ENCODE results near the gene HELZ2. TPM values are rescaled to one million over a fixed set of nuclear protein-coding genes. Genes with fewer than 3 reads are reported as not detected.

Gene HELZ2
- total and polyA plus RNA-seq, 5 donors from 2014 or later = 5.8 to 124 (median 7.2) TPM

GRCh38 chr20:63546956-63547724, 26.9 kb downstream of the HELZ2 start:
- no peak for ATAC-seq (ENCODE audit: low read depth in 2 of 2)

GRCh38 chr20:63546256-63546955, 27.6 kb downstream of the HELZ2 start:
- Mint-ChIP-seq H3K27ac (no peak overlapping the region), H3K9me3 (no peaks in the 10 kb centered on the region)

More at GRCh38 chr20:63546956-63547724, 26.9 kb downstream of the HELZ2 start:
- Mint-ChIP-seq H3K27me3 (peaks cover 16% of the 10 kb centered on the region), H3K36me3 (no peaks in the 10 kb centered on the region), H3K4me1 (peaks cover 2 to 16% (median 10%) of the 10 kb centered on the region in 4 donors), H3K9me3 (no peaks in the 10 kb centered on the region), H3K4me3 (peak overlapping the region in 1 of 4 donors; percentile 29), H3K27ac (peak overlapping the region in 1 of 3 donors; percentile 4)
- no peaks in the 10 kb centered on the region for H3K36me3 ChIP-seq (ENCODE audit: control insufficient read depth, insufficient read depth, low read length)
- no peak overlapping the region for H3K4me3 ChIP-seq (ENCODE audit: low read depth, low read length)
- H3K27me3 ChIP-seq (ENCODE audit: control insufficient read depth, insufficient read depth, low read length) = no peaks in the 10 kb centered on the region
- DNase-seq = no peak
- H3K27ac ChIP-seq (ENCODE audit: insufficient read depth, low read length, poor library complexity, severe bottlenecking) = no peak overlapping the region
- peaks cover 3% of the 10 kb centered on the region for H3K4me1 ChIP-seq (ENCODE audit: control insufficient read depth, insufficient read depth, low read length, poor library complexity, severe bottlenecking)
- no peaks in the 10 kb centered on the region for H3K9me3 ChIP-seq (ENCODE audit: control insufficient read depth in 2 of 2, low read length in 2 of 2)

GRCh38 chr20:63545814-63546213, 28.2 kb downstream of the HELZ2 start:
- DNase-seq = no peak
- Histone ChIP-seq H3K27ac (ENCODE audit: insufficient read depth, low read length, poor library complexity, severe bottlenecking) (no peak overlapping the region), H3K4me3 (ENCODE audit: low read depth, low read length) (no peak overlapping the region), H3K27me3 (ENCODE audit: control insufficient read depth, insufficient read depth, low read length) (no peaks in the 10 kb centered on the region), H3K36me3 (ENCODE audit: control insufficient read depth, insufficient read depth, low read length) (no peaks in the 10 kb centered on the region), H3K9me3 (ENCODE audit: control insufficient read depth in 2 of 2, low read length in 2 of 2) (no peaks in the 10 kb centered on the region), H3K4me1 (ENCODE audit: control insufficient read depth, insufficient read depth, low read length, poor library complexity, severe bottlenecking) (no peaks in the 10 kb centered on the region)
- H3K4me1 Mint-ChIP-seq = peaks cover 2 to 16% (median 6%) of the 10 kb centered on the region in 4 donors
- H3K9me3 Mint-ChIP-seq = no peaks in the 10 kb centered on the region
- no peaks in the 10 kb centered on the region for H3K36me3 Mint-ChIP-seq
- H3K27ac Mint-ChIP-seq = no peak overlapping the region
- peak overlapping the region in 1 of 4 donors; percentile 51 for H3K4me3 Mint-ChIP-seq
- H3K27me3 Mint-ChIP-seq = peaks cover 16% of the 10 kb centered on the region
- ATAC-seq (ENCODE audit: low read depth in 2 of 2) = no peak

More at GRCh38 chr20:63546256-63546955, 27.6 kb downstream of the HELZ2 start:
- no peak for ATAC-seq (ENCODE audit: low read depth in 2 of 2)
- H3K36me3 Mint-ChIP-seq = no peaks in the 10 kb centered on the region
- Histone ChIP-seq H3K36me3 (ENCODE audit: control insufficient read depth, insufficient read depth, low read length) (no peaks in the 10 kb centered on the region), H3K27me3 (ENCODE audit: control insufficient read depth, insufficient read depth, low read length) (no peaks in the 10 kb centered on the region), H3K9me3 (ENCODE audit: control insufficient read depth in 2 of 2, low read length in 2 of 2) (no peaks in the 10 kb centered on the region), H3K4me1 (ENCODE audit: control insufficient read depth, insufficient read depth, low read length, poor library complexity, severe bottlenecking) (no peaks in the 10 kb centered on the region), H3K27ac (ENCODE audit: insufficient read depth, low read length, poor library complexity, severe bottlenecking) (no peak overlapping the region), H3K4me3 (ENCODE audit: low read depth, low read length) (no peak overlapping the region)
- peaks cover 16% of the 10 kb centered on the region for H3K27me3 Mint-ChIP-seq
- DNase-seq = no peak
- H3K4me3 Mint-ChIP-seq = peak overlapping the region in 2 of 4 donors; percentile 11 to 51
- H3K4me1 Mint-ChIP-seq = peaks cover 2 to 16% (median 8%) of the 10 kb centered on the region in 4 donors

- no peak for DNase-seq
- Histone ChIP-seq H3K4me1 (ENCODE audit: control insufficient read depth, insufficient read depth, low read length, poor library complexity, severe bottlenecking) (no peaks in the 10 kb centered on the region), H3K9me3 (ENCODE audit: control insufficient read depth in 2 of 2, low read length in 2 of 2) (no peaks in the 10 kb centered on the region), H3K36me3 (ENCODE audit: control insufficient read depth, insufficient read depth, low read length) (no peaks in the 10 kb centered on the region), H3K27ac (ENCODE audit: insufficient read depth, low read length, poor library complexity, severe bottlenecking) (no peak overlapping the region), H3K27me3 (ENCODE audit: control insufficient read depth, insufficient read depth, low read length) (no peaks in the 10 kb centered on the region), H3K4me3 (ENCODE audit: low read depth, low read length) (no peak overlapping the region)
- ATAC-seq (ENCODE audit: low read depth in 2 of 2) = no peak
- Mint-ChIP-seq H3K36me3 (no peaks in the 10 kb centered on the region), H3K4me3 (peak overlapping the region in 1 of 4 donors; percentile 51), H3K27me3 (peaks cover 13% of the 10 kb centered on the region), H3K9me3 (no peaks in the 10 kb centered on the region), H3K27ac (no peak overlapping the region), H3K4me1 (peaks cover 2 to 16% (median 6%) of the 10 kb centered on the region in 4 donors)
Observed at GRCh38 chr20:63544958-63545516, 29.0 kb downstream of the HELZ2 start.

- Histone ChIP-seq H3K27ac (ENCODE audit: insufficient read depth, low read length, poor library complexity, severe bottlenecking) (no peak overlapping the region), H3K4me3 (ENCODE audit: low read depth, low read length) (no peak overlapping the region), H3K9me3 (ENCODE audit: control insufficient read depth in 2 of 2, low read length in 2 of 2) (no peaks in the 10 kb centered on the region), H3K27me3 (ENCODE audit: control insufficient read depth, insufficient read depth, low read length) (no peaks in the 10 kb centered on the region), H3K4me1 (ENCODE audit: control insufficient read depth, insufficient read depth, low read length, poor library complexity, severe bottlenecking) (no peaks in the 10 kb centered on the region), H3K36me3 (ENCODE audit: control insufficient read depth, insufficient read depth, low read length) (no peaks in the 10 kb centered on the region)
- peaks cover 6% of the 10 kb centered on the region for H3K27me3 Mint-ChIP-seq
- ATAC-seq (ENCODE audit: low read depth in 2 of 2) (no peak), DNase-seq (no peak)
- no peaks in the 10 kb centered on the region for H3K36me3 Mint-ChIP-seq
- no peaks in the 10 kb centered on the region for H3K9me3 Mint-ChIP-seq
- H3K27ac Mint-ChIP-seq = no peak overlapping the region
- H3K4me1 Mint-ChIP-seq = peaks cover 2 to 15% (median 5%) of the 10 kb centered on the region in 4 donors
- no peak overlapping the region for H3K4me3 Mint-ChIP-seq
Observed at GRCh38 chr20:63544241-63544957, 29.6 kb downstream of the HELZ2 start.

- Histone ChIP-seq H3K36me3 (ENCODE audit: control insufficient read depth, insufficient read depth, low read length) (no peaks in the 10 kb centered on the region), H3K4me1 (ENCODE audit: control insufficient read depth, insufficient read depth, low read length, poor library complexity, severe bottlenecking) (peaks cover 3% of the 10 kb centered on the region), H3K9me3 (ENCODE audit: control insufficient read depth in 2 of 2, low read length in 2 of 2) (no peaks in the 10 kb centered on the region), H3K27ac (ENCODE audit: insufficient read depth, low read length, poor library complexity, severe bottlenecking) (no peak overlapping the region), H3K4me3 (ENCODE audit: low read depth, low read length) (no peak overlapping the region), H3K27me3 (ENCODE audit: control insufficient read depth, insufficient read depth, low read length) (no peaks in the 10 kb centered on the region)
- H3K27ac Mint-ChIP-seq = no peak overlapping the region
- H3K36me3 Mint-ChIP-seq = no peaks in the 10 kb centered on the region
- peaks cover 2 to 12% (median 5%) of the 10 kb centered on the region in 4 donors for H3K4me1 Mint-ChIP-seq
- no peak for ATAC-seq (ENCODE audit: low read depth in 2 of 2)
- no peak for DNase-seq
- peak overlapping the region in 1 of 4 donors; percentile 72 for H3K4me3 Mint-ChIP-seq
- H3K9me3 Mint-ChIP-seq = no peaks in the 10 kb centered on the region
- H3K27me3 Mint-ChIP-seq = peaks cover 4% of the 10 kb centered on the region
Observed at GRCh38 chr20:63543733-63544132, 30.3 kb downstream of the HELZ2 start.

- Mint-ChIP-seq H3K4me3 (no peak overlapping the region), H3K27me3 (peaks cover 4% of the 10 kb centered on the region), H3K4me1 (peaks cover 2 to 12% (median 5%) of the 10 kb centered on the region in 4 donors), H3K36me3 (no peaks in the 10 kb centered on the region), H3K9me3 (no peaks in the 10 kb centered on the region), H3K27ac (peak overlapping the region in 1 of 3 donors; percentile 53)
- ATAC-seq (ENCODE audit: low read depth in 2 of 2) (no peak), DNase-seq (no peak)
- Histone ChIP-seq H3K27me3 (ENCODE audit: control insufficient read depth, insufficient read depth, low read length) (no peaks in the 10 kb centered on the region), H3K4me1 (ENCODE audit: control insufficient read depth, insufficient read depth, low read length, poor library complexity, severe bottlenecking) (peaks cover 9% of the 10 kb centered on the region), H3K9me3 (ENCODE audit: control insufficient read depth in 2 of 2, low read length in 2 of 2) (no peaks in the 10 kb centered on the region), H3K27ac (ENCODE audit: insufficient read depth, low read length, poor library complexity, severe bottlenecking) (no peak overlapping the region), H3K36me3 (ENCODE audit: control insufficient read depth, insufficient read depth, low read length) (no peaks in the 10 kb centered on the region), H3K4me3 (ENCODE audit: low read depth, low read length) (no peak overlapping the region)
Observed at GRCh38 chr20:63543131-63543530, 30.9 kb downstream of the HELZ2 start.

All from CD4-positive, CD25-positive, alpha-beta regulatory T cell (primary cell).